Neutrophil (primary cell): ENCODE results near the gene SLC23A1.
"Not testable (repeated sequence)": the region's sequence is repeated elsewhere in the genome, so short reads cannot be mapped to it uniquely, and the experiment has no call there.

Experiments used
- H3K27ac ChIP-seq: fragments of 200-600 bp; sonication (generic); 2 replicates; pipeline ENCODE4 v1.5.1; 2016; ENCODE audit warnings: mild to moderate bottlenecking, moderate library complexity
- H3K27me3 ChIP-seq: fragments of 200-600 bp; sonication (generic); 2 replicates; pipeline ENCODE4 v1.6.0; 2016; ENCODE audit warnings: mild to moderate bottlenecking
- H3K36me3 ChIP-seq: fragments of 200-600 bp; sonication (generic); 2 replicates; pipeline ENCODE4 v1.5.1; 2017
- H3K4me1 ChIP-seq, 2 experiments: fragments of 200-600 bp in 1 of 2; sonication (generic) in 1 of 2; 1 replicate in 1 of 2; 2 replicates in 1 of 2; pipeline versions ENCODE4 v1.5.1 to v1.6.1; 2013 to 2016; ENCODE audit warnings: low read depth in 1 of 2, low read length in 1 of 2, mild to moderate bottlenecking in 1 of 2, moderate library complexity in 1 of 2; ENCODE audit not compliant: control insufficient read depth in 1 of 2, insufficient read depth in 1 of 2
- H3K4me3 ChIP-seq, 2 experiments: fragments of 200-600 bp in 1 of 2; sonication (generic) in 1 of 2; 1 replicate in 1 of 2; 2 replicates in 1 of 2; pipeline ENCODE4 v1.5.1; 2013 to 2016; ENCODE audit warnings: low read depth in 1 of 2, low read length in 1 of 2, mild to moderate bottlenecking in 1 of 2, moderate library complexity in 1 of 2
- H3K9me3 ChIP-seq: fragments of 200-600 bp; sonication (generic); 2 replicates; pipeline ENCODE4 v1.5.1; 2016
- CTCF ChIP-seq: fragments of 200-600 bp; sonication (generic); IDR thresholded peaks from 2 replicates; pipeline ENCODE4 v1.5.1; 2016; ENCODE audit warnings: antibody characterized with exemption

The SLC23A1 gene

GRCh38 chr5:139410993-139411828 is 28.1 kb upstream of the SLC23A1 start:
- Histone ChIP-seq H3K4me1 (no peaks in the 10 kb centered on the region), H3K36me3 (no peaks in the 10 kb centered on the region), H3K27me3 (no peaks in the 10 kb centered on the region), H3K4me3 (no peak overlapping the region), H3K9me3 (no peaks in the 10 kb centered on the region), H3K27ac (no peak overlapping the region)
- no peak for TF ChIP-seq CTCF

GRCh38 chr5:139410121-139410992 is 27.3 kb upstream of the SLC23A1 start:
- Histone ChIP-seq H3K9me3 (no peaks in the 10 kb centered on the region), H3K27ac (no peak overlapping the region), H3K27me3 (no peaks in the 10 kb centered on the region), H3K4me1 (no peaks in the 10 kb centered on the region), H3K4me3 (no peak overlapping the region), H3K36me3 (no peaks in the 10 kb centered on the region)
- no peak for TF ChIP-seq CTCF

GRCh38 chr5:139409116-139409515 is 26.0 kb upstream of the SLC23A1 start:
- not testable (repeated sequence) for H3K4me3 ChIP-seq

GRCh38 chr5:139408191-139408590 is 25.1 kb upstream of the SLC23A1 start:
- Histone ChIP-seq H3K9me3 (no peaks in the 10 kb centered on the region), H3K4me3 (no peak overlapping the region), H3K27ac (no peak overlapping the region), H3K36me3 (no peaks in the 10 kb centered on the region), H3K4me1 (peaks cover 11 to 13% of the 10 kb centered on the region in 2 experiments), H3K27me3 (no peaks in the 10 kb centered on the region)
- TF ChIP-seq CTCF, result no peak

More at GRCh38 chr5:139409116-139409515, 26.0 kb upstream of the SLC23A1 start:
- not testable (repeated sequence) for H3K9me3 ChIP-seq, H3K36me3 ChIP-seq, H3K27me3 ChIP-seq, H3K27ac ChIP-seq, H3K4me1 ChIP-seq

GRCh38 chr5:139407517-139407916 is 24.4 kb upstream of the SLC23A1 start:
- TF ChIP-seq CTCF, result no peak
- Histone ChIP-seq H3K27me3 (no peaks in the 10 kb centered on the region), H3K36me3 (no peaks in the 10 kb centered on the region), H3K4me3 (no peak overlapping the region), H3K9me3 (no peaks in the 10 kb centered on the region), H3K4me1 (peaks cover 14 to 16% of the 10 kb centered on the region in 2 experiments), H3K27ac (peak overlapping the region; percentile 2)

GRCh38 chr5:139406963-139407362 is 23.9 kb upstream of the SLC23A1 start:
- peak overlapping the region; percentile 2 for H3K27ac ChIP-seq
- H3K36me3 ChIP-seq, result no peaks in the 10 kb centered on the region
- peaks cover 14 to 16% of the 10 kb centered on the region in 2 experiments for H3K4me1 ChIP-seq
- H3K4me3 ChIP-seq, result no peak overlapping the region
- no peaks in the 10 kb centered on the region for H3K27me3 ChIP-seq
- no peaks in the 10 kb centered on the region for H3K9me3 ChIP-seq
- TF ChIP-seq CTCF, result no peak
